Measurements from ENCODE around the gene MPPED1. TPM values are rescaled to one million over a fixed set of nuclear protein-coding genes. Genes with fewer than 3 reads are reported as not detected.

The MPPED1 gene
- total RNA-seq, 1 experiment from 2014 or later, result not detected

GRCh38 chr22:43539572-43540528 lies 128.0 kb downstream of the MPPED1 start:
- peak; percentile 2 for DNase-seq (ENCODE audit: low spot score)
- in situ Hi-C loops (cut with HindIII; ENCODE audit: low sequenced_read_pairs), result loop anchor here (25.0 kb wide), 2 partner anchors 97 to 103 kb away; no protein-coding TSS in a partner anchor

DNA sequence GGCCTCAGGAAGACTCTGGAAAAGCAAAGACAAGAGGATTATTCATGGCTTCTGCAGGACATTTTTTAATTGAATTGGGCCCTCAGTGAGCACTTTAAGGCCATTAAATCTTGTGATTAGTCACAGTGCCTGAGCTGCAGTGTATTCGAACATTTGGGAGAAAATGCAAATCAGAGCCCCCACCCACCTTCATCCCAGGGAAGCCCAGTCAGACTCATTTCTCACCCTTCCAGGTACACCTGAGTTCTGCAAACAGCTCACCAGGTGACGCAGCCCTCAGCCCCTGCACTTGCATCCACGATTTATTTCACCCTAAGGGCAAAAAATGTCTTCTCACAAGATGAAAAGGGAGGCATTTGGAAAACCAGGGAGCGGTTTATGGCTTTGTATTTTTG lies 128.7 kb downstream of the MPPED1 start:
- in situ Hi-C loops (cut with HindIII; ENCODE audit: low sequenced_read_pairs), result loop anchor here (25.0 kb wide), 2 partner anchors 97 to 103 kb away; no protein-coding TSS in a partner anchor
- DNase-seq (ENCODE audit: low spot score), result no peak

- no peak for DNase-seq (ENCODE audit: low spot score)
- in situ Hi-C loops (cut with HindIII; ENCODE audit: low sequenced_read_pairs), result loop anchor here (25.0 kb wide), 2 partner anchors 96 to 104 kb away; no protein-coding TSS in a partner anchor
Measured at GRCh38 chr22:43541022-43541421, 129.2 kb downstream of the MPPED1 start.

GRCh38 chr22:43541462-43542407 lies 129.9 kb downstream of the MPPED1 start:
- in situ Hi-C loops (cut with HindIII; ENCODE audit: low sequenced_read_pairs), result loop anchor here (25.0 kb wide), 2 partner anchors 96 to 104 kb away; no protein-coding TSS in a partner anchor
- DNase-seq (ENCODE audit: low spot score), result no peak

GRCh38 chr22:43542681-43543521 lies 131.1 kb downstream of the MPPED1 start:
- in situ Hi-C loops (cut with HindIII; ENCODE audit: low sequenced_read_pairs), result loop anchor here (25.0 kb wide), 2 partner anchors 94 to 106 kb away; no protein-coding TSS in a partner anchor

GRCh38 chr22:43543522-43544288 lies 131.9 kb downstream of the MPPED1 start:
- DNase-seq (ENCODE audit: low spot score), result no peak

More at GRCh38 chr22:43542681-43543521, 131.1 kb downstream of the MPPED1 start:
- DNase-seq (ENCODE audit: low spot score), result no peak

DNA sequence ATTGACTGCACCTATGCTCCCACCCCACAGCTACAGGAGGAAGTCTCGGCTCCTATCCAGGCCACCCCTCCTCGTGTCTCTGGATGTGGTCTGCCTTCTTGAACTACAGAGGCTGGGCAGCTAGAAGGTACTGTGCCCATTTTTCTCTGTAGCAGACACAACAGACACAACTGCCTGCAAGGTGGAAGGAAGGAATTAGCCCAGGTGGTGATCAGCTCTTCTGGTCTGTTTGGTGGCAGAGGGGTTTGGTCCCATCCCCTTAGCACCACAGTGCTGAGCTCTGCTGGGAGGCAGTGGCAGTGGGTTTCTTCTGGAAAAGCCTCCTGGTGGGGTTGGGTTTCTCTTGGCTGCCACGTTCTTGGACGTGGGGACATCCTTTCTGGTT lies 132.5 kb downstream of the MPPED1 start:
- no peak for DNase-seq (ENCODE audit: low spot score)
- in situ Hi-C loops (cut with HindIII; ENCODE audit: low sequenced_read_pairs), result loop anchor here (25.0 kb wide), 2 partner anchors 93 to 107 kb away; no protein-coding TSS in a partner anchor

More at GRCh38 chr22:43543522-43544288, 131.9 kb downstream of the MPPED1 start:
- in situ Hi-C loops (cut with HindIII; ENCODE audit: low sequenced_read_pairs), result loop anchor here (25.0 kb wide), 2 partner anchors 94 to 106 kb away; no protein-coding TSS in a partner anchor

DNA sequence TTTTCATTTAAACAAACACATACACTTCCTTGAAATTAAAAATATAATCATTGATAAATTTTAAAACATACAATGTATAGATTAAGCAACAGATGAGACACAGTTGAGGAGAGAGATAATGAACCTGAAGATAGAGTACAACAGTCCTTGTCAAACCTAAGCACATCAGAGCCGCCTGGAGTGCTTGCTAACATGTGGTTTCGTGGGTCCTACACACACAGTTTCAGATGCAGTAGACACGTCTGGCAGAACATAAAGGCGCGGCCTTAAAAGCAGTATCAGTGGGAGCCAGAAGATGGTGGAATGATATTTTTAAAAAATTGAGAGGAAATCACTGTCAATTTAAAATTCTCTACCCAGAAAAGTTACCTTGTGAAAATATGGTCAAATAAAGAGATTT lies 134.4 kb downstream of the MPPED1 start:
- no peak for DNase-seq (ENCODE audit: low spot score)
- in situ Hi-C loops (cut with HindIII; ENCODE audit: low sequenced_read_pairs), result loop anchor here (25.0 kb wide), 2 partner anchors 91 to 109 kb away; no protein-coding TSS in a partner anchor

- in situ Hi-C loops (cut with HindIII; ENCODE audit: low sequenced_read_pairs), result no loop called here
- DNase-seq (ENCODE audit: low spot score), result no peak
Measured at GRCh38 chr22:43550024-43550620, 138.3 kb downstream of the MPPED1 start.

GRCh38 chr22:43550672-43551071 lies 138.9 kb downstream of the MPPED1 start:
- DNase-seq (ENCODE audit: low spot score), result no peak
- in situ Hi-C loops (cut with HindIII; ENCODE audit: low sequenced_read_pairs), result no loop called here

DNA sequence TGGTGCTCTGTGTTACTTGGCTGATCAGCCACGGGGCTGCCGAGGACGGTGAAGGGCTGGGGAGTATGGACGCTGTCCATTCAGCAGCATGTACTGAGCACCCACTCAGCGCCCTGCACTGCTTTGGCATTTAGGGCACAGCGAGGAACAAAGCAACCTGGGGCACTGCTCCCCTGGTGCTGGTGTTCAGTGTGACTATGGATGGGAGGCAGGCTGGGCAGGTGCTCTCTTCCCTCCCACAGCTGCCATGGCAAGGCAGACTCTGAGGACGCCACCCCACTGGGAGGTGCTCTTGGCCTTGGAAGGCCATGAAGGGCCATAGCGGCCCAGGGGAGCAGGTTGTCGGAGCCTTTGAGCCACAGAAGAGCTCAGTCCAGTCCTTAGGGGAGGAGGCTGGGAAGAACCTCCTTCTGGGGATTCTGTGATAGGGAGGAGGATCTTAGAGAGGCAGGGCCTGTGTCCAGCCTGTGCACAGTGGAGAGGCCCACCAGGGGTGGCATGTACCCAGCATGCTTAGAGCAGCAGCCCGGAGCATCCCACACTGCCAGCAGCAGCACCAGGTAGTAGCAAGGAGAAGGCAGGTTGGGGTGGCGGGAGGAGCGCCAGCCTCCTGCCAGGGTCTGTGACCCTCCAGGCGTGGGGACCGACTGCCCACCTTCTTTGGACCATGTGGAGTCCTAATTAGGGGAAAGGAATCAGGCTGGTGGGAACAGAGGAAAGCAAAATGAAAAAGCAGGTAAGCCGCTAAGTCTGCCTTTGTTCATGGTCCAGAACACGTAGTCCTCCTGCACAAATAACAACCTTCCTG lies 141.8 kb downstream of the MPPED1 start:
- in situ Hi-C loops (cut with HindIII; ENCODE audit: low sequenced_read_pairs), result no loop called here
- DNase-seq (ENCODE audit: low spot score), result no peak

DNA sequence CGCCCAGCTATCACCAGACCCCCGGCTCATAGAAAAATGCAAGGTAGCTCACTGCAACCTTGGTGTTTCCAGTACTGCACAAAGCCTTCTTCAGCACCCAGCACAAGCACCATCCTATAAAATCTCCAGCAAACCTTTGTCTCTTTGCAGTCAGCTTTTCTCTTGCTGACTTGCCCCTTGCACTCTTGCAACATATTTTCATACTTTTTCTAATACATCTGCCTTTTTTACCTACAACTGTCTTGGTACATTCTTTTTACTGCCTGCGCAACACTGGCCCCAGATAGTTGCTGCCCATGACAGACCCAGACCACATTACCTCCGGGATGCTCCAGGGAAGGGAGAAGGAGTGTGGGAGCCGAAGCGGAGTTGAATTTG lies 142.4 kb downstream of the MPPED1 start:
- in situ Hi-C loops (cut with HindIII; ENCODE audit: low sequenced_read_pairs), result no loop called here

GRCh38 chr22:43554694-43555365 lies 143.0 kb downstream of the MPPED1 start:
- DNase-seq (ENCODE audit: low spot score), result no peak
- in situ Hi-C loops (cut with HindIII; ENCODE audit: low sequenced_read_pairs), result no loop called here

More for the DNA sequence above, 142.4 kb downstream of the MPPED1 start:
- DNase-seq (ENCODE audit: low spot score), result no peak

DNA sequence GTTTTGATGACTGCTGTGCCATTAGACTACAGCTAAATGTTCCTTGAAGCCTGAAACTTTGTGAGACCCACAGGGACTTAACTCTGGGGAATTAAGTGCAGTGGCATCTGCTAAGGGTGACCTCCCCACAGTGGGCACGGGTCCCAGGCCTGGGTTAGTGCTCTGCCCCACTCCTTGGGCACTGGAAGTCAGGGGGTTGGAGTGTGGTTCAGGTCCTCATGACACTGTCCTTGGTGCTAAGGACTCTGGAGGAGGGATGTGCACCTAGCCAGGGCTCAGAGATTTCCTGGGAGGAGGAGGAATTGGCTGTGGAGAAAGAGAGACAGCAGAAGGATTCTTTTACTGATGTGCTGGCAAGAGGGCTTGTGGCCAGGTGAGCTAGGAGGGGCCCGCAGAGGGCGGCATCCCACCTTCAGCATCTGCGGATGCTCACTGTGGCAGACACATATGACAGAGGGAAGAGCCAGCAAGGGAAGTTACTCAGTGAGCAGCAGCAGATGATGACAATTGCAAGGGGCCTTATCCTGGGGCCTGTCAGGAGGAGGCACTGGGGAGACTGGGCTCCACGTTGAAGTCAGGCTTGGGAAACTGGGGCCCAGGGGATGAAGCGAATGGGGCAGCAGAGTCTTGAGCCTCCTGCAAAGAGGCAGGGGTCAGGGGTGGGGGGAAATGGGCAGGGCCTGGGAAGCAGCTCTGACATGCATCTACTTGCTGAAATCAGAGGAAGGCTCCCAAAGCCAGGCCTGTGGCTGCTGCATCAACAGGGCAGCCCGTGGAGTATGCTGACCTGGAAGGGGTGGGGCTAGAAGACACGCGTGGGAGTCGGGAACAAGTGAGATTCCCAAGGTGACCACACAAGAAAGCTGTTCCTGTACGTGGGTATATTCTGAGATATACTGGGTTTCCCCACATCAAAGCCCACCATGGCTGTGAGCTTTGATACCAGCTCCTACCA lies 144.0 kb downstream of the MPPED1 start:
- no peak for DNase-seq (ENCODE audit: low spot score)
- in situ Hi-C loops (cut with HindIII; ENCODE audit: low sequenced_read_pairs), result no loop called here

Measured in G401 (cell line).